HFFc6 (cell line): ENCODE results near the gene PSAP. TPM values are rescaled to one million over a fixed set of nuclear protein-coding genes. Genes with fewer than 3 reads are reported as not detected.

ENCODE experiments used
- DNase-seq: peaks from one replicate; pipeline ENCODE4 v3.0.0-alpha.2; 2018
- H3K27ac Mint-ChIP-seq: 2 replicates; pipeline ENCODE4 v1.8.0; 2020; ENCODE audit warnings: mild to moderate bottlenecking, mixed read lengths
- H3K27me3 Mint-ChIP-seq: 2 replicates; pipeline ENCODE4 v1.8.0; 2021; ENCODE audit warnings: mild to moderate bottlenecking, moderate library complexity, mixed read lengths; ENCODE audit not compliant: insufficient read depth
- H3K36me3 Mint-ChIP-seq: 2 replicates; pipeline ENCODE4 v1.8.0; 2021; ENCODE audit warnings: low read depth, mixed read lengths
- H3K4me1 Mint-ChIP-seq: 2 replicates; pipeline ENCODE4 v1.8.0; 2020; ENCODE audit warnings: low read depth, mixed read lengths
- H3K4me3 Mint-ChIP-seq: 2 replicates; pipeline ENCODE4 v1.8.0; 2020; ENCODE audit warnings: mild to moderate bottlenecking, moderate library complexity, mixed read lengths
- H3K9me3 Mint-ChIP-seq: 2 replicates; pipeline ENCODE4 v1.8.0; 2020; ENCODE audit warnings: mild to moderate bottlenecking, mixed read lengths
- total RNA-seq, 6 experiments: library from RNA; stranded (reverse); fragmentation: NEBNext Ultra II Directional; extraction: Animal tissue kit (Norgen Biotek cat#: 25700); gene quantifications; 2 replicates in 1 of 6; 3 replicates in 5 of 6; pipeline ENCODE4 v1.2.3, GENCODE V29; 2021
- TF ChIP-seq, protein P1 (sequence below): fragments of 200-600 bp; sonication (generic); IDR thresholded peaks from 2 replicates; pipeline ENCODE4 v1.5.0; 2021; ENCODE audit warnings: antibody characterized with exemption, mild to moderate bottlenecking

Gene PSAP
- total RNA-seq, 6 experiments from 2014 or later, result 375 to 549 (median 404) TPM

DNA sequence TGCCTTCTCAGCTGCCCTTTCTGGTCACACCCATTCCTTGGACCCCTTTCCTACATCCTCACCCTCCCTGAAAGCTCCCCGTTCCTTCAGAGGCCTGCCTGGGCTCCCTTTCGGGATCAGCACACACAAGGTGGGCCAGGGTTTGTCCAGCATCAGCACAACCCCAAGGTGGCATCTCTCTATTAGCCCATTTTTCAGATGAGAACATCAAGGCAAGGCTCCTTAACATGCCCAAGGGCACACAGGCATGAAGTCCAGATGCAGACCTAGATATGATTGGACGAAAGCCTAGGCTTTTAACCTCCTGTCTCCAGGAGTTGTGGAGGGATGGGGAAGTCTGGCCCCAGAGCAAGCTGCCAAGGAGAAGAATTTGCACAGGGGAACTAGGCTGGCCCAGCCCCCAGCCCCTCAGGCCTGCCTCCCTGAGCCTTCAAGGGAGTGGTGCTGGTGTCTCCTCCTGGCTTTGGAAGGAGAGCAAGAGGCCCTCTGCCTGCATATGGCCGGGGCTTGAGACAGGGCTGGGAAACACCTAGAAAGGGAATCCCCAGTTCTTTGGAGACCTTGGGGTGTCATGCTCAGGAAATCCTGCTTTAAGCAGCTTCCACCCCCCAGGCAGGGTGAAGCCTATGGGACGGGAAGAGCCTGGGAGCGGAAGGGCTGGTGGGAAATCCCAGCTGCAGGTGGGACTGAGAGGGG, 68.7 kb downstream of the PSAP start:
- no peak for DNase-seq
- TF ChIP-seq, protein P1, sequence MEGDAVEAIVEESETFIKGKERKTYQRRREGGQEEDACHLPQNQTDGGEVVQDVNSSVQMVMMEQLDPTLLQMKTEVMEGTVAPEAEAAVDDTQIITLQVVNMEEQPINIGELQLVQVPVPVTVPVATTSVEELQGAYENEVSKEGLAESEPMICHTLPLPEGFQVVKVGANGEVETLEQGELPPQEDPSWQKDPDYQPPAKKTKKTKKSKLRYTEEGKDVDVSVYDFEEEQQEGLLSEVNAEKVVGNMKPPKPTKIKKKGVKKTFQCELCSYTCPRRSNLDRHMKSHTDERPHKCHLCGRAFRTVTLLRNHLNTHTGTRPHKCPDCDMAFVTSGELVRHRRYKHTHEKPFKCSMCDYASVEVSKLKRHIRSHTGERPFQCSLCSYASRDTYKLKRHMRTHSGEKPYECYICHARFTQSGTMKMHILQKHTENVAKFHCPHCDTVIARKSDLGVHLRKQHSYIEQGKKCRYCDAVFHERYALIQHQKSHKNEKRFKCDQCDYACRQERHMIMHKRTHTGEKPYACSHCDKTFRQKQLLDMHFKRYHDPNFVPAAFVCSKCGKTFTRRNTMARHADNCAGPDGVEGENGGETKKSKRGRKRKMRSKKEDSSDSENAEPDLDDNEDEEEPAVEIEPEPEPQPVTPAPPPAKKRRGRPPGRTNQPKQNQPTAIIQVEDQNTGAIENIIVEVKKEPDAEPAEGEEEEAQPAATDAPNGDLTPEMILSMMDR, result no peak
- peaks cover 33% of the 10 kb centered on the region for H3K27me3 Mint-ChIP-seq
- H3K27ac Mint-ChIP-seq, result no peak overlapping the region
- no peaks in the 10 kb centered on the region for H3K9me3 Mint-ChIP-seq
- H3K4me3 Mint-ChIP-seq, result no peak overlapping the region
- H3K4me1 Mint-ChIP-seq, result no peaks in the 10 kb centered on the region; the same call in 1 of the 2 replicates
- no peaks in the 10 kb centered on the region for H3K36me3 Mint-ChIP-seq

DNA sequence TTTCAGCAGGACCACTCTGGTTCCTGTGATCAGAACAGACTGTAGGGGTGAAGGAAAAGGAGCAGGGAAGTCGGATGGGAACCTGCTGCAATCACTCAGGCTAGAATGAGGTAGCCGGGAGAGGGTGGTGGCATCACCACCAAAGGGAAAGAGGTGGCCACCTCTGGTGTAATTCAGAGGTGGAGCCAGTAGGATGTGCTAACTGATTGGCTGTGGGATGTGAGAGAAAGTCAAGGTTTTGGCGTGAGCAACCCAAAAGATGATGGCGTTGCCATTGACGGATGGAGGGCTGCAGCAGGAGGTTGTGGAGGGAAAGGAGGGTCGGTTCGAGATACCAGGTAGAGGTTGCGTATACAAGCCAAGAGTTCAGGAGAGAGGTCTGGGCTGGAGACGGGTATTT, 70.3 kb downstream of the PSAP start:
- Mint-ChIP-seq H3K4me1 (no peaks in the 10 kb centered on the region; the same call in 1 of the 2 replicates), H3K9me3 (no peaks in the 10 kb centered on the region), H3K36me3 (no peaks in the 10 kb centered on the region), H3K4me3 (no peak overlapping the region), H3K27ac (no peak overlapping the region), H3K27me3 (peaks cover 33% of the 10 kb centered on the region)
- no peak for DNase-seq
- TF ChIP-seq, protein P1, result no peak

GRCh38 chr10:71780156-71780555, 70.9 kb downstream of the PSAP start:
- no peak overlapping the region for H3K27ac Mint-ChIP-seq
- H3K9me3 Mint-ChIP-seq, result no peaks in the 10 kb centered on the region
- no peaks in the 10 kb centered on the region; the same call in 1 of the 2 replicates for H3K4me1 Mint-ChIP-seq
- H3K27me3 Mint-ChIP-seq, result peaks cover 29% of the 10 kb centered on the region
- H3K4me3 Mint-ChIP-seq, result no peak overlapping the region
- no peak for DNase-seq
- TF ChIP-seq, protein P1, result no peak
- no peaks in the 10 kb centered on the region for H3K36me3 Mint-ChIP-seq

GRCh38 chr10:71779641-71780040, 71.4 kb downstream of the PSAP start:
- DNase-seq, result no peak
- no peak overlapping the region for H3K27ac Mint-ChIP-seq
- peaks cover 27% of the 10 kb centered on the region for H3K27me3 Mint-ChIP-seq
- no peak overlapping the region for H3K4me3 Mint-ChIP-seq
- H3K9me3 Mint-ChIP-seq, result no peaks in the 10 kb centered on the region
- no peaks in the 10 kb centered on the region for H3K36me3 Mint-ChIP-seq
- TF ChIP-seq, protein P1, result no peak
- H3K4me1 Mint-ChIP-seq, result peaks cover under 1% of the 10 kb centered on the region

DNA sequence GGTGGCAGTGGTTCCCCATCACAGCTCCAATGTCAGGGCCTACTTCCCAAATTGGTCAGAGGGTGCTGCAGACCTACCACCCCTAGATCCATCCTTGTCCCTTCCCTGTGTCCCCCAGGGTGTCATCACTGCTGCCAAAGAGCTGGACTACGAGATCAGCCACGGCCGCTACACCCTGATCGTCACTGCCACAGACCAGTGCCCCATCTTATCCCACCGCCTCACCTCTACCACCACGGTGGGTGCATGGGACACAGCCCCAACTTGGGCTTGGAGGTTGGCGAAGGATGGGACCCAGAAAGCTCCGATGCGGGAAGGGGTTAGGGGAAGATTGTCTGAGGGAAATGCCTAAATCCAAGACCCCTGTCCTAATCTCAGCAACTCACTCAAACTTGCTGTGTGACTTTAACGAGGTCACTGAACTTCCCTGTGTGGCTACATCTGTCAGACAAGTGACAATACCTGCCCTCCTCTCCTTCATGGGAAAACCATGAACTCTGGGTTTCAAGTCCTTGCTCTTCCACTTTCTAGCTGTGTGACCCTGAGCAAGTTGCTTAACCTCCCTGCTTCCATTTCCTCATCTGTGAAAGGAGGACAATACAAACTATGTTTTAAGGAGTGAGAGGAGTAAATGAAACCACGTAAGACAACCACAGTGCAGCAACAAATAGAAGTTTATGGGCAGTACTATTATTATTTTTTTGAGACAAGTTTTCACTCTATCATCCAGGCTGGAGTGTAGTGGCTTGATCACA, 72.8 kb downstream of the PSAP start:
- Mint-ChIP-seq H3K36me3 (no peaks in the 10 kb centered on the region), H3K27ac (no peak overlapping the region), H3K4me3 (no peak overlapping the region), H3K27me3 (peaks cover 21% of the 10 kb centered on the region), H3K9me3 (no peaks in the 10 kb centered on the region), H3K4me1 (peaks cover 13% of the 10 kb centered on the region)
- no peak for DNase-seq
- TF ChIP-seq, protein P1, result no peak
